ENCODE results near the gene ENAH. TPM values are rescaled to one million over a fixed set of nuclear protein-coding genes. Genes with fewer than 3 reads are reported as not detected.

ENAH gene
- total RNA-seq, 2 donors from 2014 or later = 50.5 to 59.5 TPM

- no peaks in the 10 kb centered on the region for H3K36me3 ChIP-seq
- TF ChIP-seq, protein P1, sequence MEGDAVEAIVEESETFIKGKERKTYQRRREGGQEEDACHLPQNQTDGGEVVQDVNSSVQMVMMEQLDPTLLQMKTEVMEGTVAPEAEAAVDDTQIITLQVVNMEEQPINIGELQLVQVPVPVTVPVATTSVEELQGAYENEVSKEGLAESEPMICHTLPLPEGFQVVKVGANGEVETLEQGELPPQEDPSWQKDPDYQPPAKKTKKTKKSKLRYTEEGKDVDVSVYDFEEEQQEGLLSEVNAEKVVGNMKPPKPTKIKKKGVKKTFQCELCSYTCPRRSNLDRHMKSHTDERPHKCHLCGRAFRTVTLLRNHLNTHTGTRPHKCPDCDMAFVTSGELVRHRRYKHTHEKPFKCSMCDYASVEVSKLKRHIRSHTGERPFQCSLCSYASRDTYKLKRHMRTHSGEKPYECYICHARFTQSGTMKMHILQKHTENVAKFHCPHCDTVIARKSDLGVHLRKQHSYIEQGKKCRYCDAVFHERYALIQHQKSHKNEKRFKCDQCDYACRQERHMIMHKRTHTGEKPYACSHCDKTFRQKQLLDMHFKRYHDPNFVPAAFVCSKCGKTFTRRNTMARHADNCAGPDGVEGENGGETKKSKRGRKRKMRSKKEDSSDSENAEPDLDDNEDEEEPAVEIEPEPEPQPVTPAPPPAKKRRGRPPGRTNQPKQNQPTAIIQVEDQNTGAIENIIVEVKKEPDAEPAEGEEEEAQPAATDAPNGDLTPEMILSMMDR (IDR thresholded peaks at IDR 0.05) = no peak
- H3K4me1 ChIP-seq = peaks cover 0 to 18% of the 10 kb centered on the region in 2 donors
- H3K27ac ChIP-seq = peak overlapping the region in 1 of 2 donors; percentile 2
- no peaks in the 10 kb centered on the region for H3K9me3 ChIP-seq
- no peak overlapping the region for H3K4me3 ChIP-seq
- no peaks in the 10 kb centered on the region for H3K27me3 ChIP-seq
- DNase-seq (ENCODE audit: low spot score) = no peak
Measured at GRCh38 chr1:225610539-225610938, 42.4 kb downstream of the ENAH start.

DNA sequence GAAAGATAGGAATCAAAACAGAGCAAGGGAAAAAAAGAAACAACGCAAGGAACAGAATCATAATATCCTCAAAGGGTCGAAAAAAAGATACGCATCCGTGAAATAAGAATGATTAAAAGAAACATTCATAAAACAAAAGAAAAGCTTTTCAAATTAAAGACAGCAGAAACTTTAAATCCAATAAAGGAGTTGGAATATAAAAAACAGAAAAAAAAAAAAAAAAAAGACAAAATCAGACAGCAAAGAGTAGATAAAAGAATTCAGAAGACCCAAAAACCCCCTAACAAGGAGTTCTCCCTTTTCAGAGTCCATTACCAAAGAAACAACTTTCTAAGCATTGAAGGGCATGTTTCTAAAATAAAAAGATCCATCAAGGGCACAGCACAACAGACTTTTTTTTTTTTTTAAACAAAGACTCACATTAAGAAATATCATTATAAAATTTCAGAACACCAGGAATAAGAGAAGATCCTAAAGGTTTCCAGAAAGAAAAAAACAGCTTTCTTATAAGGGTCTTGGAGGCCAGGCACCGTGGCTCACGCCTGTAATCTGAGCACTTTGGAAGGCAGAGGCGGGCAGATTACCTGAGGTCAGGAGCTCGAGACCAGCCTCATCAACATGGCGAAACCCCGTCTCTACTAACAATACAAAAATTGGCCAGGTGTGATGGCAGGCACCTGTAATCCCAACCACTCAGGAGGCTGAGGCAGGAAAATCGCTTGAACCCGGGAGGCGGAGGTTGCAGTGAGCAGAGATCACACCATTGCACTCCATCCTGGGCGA, 44.7 kb downstream of the ENAH start:
- peaks cover 0 to 30% of the 10 kb centered on the region in 2 donors for H3K4me1 ChIP-seq
- H3K27ac ChIP-seq = peak overlapping the region; percentile 38 to 54
- no peaks in the 10 kb centered on the region for H3K9me3 ChIP-seq

GRCh38 chr1:225607355-225607754, 45.6 kb downstream of the ENAH start:
- TF ChIP-seq, protein P1 (IDR thresholded peaks at IDR 0.05) = no peak
- DNase-seq (ENCODE audit: low spot score) = no peak
- peak overlapping the region; percentile 38 to 54 for H3K27ac ChIP-seq

More for the DNA sequence above, 44.7 kb downstream of the ENAH start:
- TF ChIP-seq, protein P1 (IDR thresholded peaks at IDR 0.05) = no peak
- no peaks in the 10 kb centered on the region for H3K27me3 ChIP-seq
- H3K36me3 ChIP-seq = no peaks in the 10 kb centered on the region
- DNase-seq (ENCODE audit: low spot score) = no peak
- no peak overlapping the region for H3K4me3 ChIP-seq

DNA sequence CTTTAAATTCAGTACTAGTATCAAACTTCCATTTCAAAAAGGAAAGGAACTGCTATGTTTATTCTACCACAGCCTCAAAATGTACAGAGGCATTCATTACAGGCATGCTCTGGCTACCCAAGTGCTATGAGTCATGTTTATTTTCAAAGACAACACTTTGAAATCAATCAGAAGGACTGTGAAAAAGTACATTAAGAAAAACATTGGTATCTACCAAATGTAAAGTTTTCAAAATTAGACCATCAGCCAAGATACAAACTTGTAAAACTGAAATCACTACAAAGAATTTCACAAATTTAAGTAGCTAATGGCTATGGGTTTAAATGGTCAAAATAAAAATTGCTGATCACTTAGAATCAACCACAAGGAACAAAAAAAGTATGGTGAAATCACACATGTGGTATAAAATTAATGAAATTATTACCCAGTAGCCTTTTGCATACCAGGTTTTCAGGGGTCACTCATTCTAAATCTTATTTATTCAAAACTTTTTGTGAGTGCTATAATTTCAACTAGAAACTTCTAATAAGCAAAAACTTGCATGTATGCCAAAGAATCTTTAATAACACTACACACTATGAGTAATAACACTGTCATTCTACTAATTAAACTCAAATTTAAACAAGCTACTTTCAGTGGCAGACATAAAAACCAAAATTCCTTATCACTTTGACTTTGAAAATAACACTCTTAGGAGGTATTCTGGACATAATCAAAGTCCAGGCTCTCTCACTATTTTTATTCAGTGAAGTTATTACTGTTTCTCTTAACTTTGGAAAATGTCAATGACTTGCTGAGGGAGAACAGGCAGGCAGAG, 49.2 kb downstream of the ENAH start:
- peaks cover 0 to 31% of the 10 kb centered on the region in 2 donors for H3K4me1 ChIP-seq

More at GRCh38 chr1:225607355-225607754, 45.6 kb downstream of the ENAH start:
- Histone ChIP-seq H3K4me3 (no peak overlapping the region), H3K9me3 (no peaks in the 10 kb centered on the region), H3K27me3 (no peaks in the 10 kb centered on the region), H3K4me1 (peaks cover 0 to 34% of the 10 kb centered on the region in 2 donors), H3K36me3 (no peaks in the 10 kb centered on the region)

DNA sequence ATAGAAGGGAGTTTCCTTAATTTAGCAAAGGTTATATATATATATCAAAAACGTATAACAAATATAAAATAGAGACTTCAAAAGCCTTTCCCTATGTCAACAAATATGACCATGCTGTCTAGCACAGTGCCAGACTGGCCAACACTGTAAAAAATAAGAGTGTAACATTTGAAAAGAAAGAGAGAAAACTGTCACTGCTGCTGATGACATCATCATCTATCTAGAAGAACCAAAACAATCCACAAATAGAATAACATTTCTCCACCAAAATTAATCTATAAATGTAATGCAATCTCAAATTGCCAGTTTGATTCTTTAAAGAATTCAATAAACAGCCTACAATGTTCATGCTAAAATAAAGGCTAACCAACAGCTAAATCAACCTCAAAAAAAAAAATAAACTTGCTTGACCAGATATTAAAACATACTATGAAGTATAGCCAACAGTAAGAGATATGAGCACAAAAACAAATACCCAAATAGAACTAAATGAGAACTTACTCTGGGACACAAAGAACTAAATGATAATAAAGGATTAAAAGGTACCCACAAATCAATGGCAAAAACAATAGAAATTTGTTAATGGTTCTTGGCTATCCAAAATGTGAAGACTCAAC, 50.2 kb downstream of the ENAH start:
- H3K36me3 ChIP-seq = no peaks in the 10 kb centered on the region
- TF ChIP-seq, protein P1 (IDR thresholded peaks at IDR 0.05) = no peak
- H3K27me3 ChIP-seq = no peaks in the 10 kb centered on the region
- no peak overlapping the region for H3K4me3 ChIP-seq
- peak overlapping the region in 1 of 2 donors; percentile 51 for H3K27ac ChIP-seq
- no peak for DNase-seq (ENCODE audit: low spot score)
- peaks cover 0 to 30% of the 10 kb centered on the region in 2 donors for H3K4me1 ChIP-seq
- peaks cover 0 to 4% of the 10 kb centered on the region in 2 donors for H3K9me3 ChIP-seq

More for the DNA sequence above, 49.2 kb downstream of the ENAH start:
- no peak for DNase-seq (ENCODE audit: low spot score)
- TF ChIP-seq, protein P1 (IDR thresholded peaks at IDR 0.05) = no peak
- Histone ChIP-seq H3K36me3 (no peaks in the 10 kb centered on the region), H3K9me3 (peaks cover 0 to 4% of the 10 kb centered on the region in 2 donors), H3K27me3 (no peaks in the 10 kb centered on the region), H3K27ac (peak overlapping the region; percentile 51 to 56), H3K4me3 (no peak overlapping the region)
